Embryonic facial prominence (tissue), 1 donor: Measurements from ENCODE around the gene INPPL1.

Experiments used
- DNase-seq: peaks from one replicate; pipeline ENCODE4 v3.0.0-alpha.2; 2016; ENCODE audit errors: extremely low spot score

The INPPL1 gene

GRCh38 chr11:72218251-72218745 lies 6.3 kb upstream of the INPPL1 start:
- DNase-seq: no peak

- no peak for DNase-seq
Measured at GRCh38 chr11:72220696-72221363, 3.7 kb upstream of the INPPL1 start.

GRCh38 chr11:72221386-72222075 lies 3.0 kb upstream of the INPPL1 start:
- no peak for DNase-seq

- no peak for DNase-seq
Measured at GRCh38 chr11:72222106-72222891, 2.3 kb upstream of the INPPL1 start.

GRCh38 chr11:72222907-72223614 lies 1.5 kb upstream of the INPPL1 start:
- peak; percentile 89 for DNase-seq

- DNase-seq: peak; percentile 53
Measured at GRCh38 chr11:72223615-72224563, 678 bp upstream of the INPPL1 start.

GRCh38 chr11:72225411-72225951 lies 914 bp downstream of the INPPL1 start:
- DNase-seq: no peak

- no peak for DNase-seq
Measured at GRCh38 chr11:72226701-72227100, 2.1 kb downstream of the INPPL1 start.

GRCh38 chr11:72227316-72228228 lies 3.0 kb downstream of the INPPL1 start:
- no peak for DNase-seq

GRCh38 chr11:72228229-72228843 lies 3.8 kb downstream of the INPPL1 start:
- DNase-seq: no peak

GRCh38 chr11:72228844-72229231 lies 4.3 kb downstream of the INPPL1 start:
- DNase-seq: no peak

- no peak for DNase-seq
Measured at GRCh38 chr11:72229336-72229924, 4.9 kb downstream of the INPPL1 start.

- no peak for DNase-seq
Measured at GRCh38 chr11:72229925-72230763, 5.6 kb downstream of the INPPL1 start.

GRCh38 chr11:72230764-72231365 lies 6.3 kb downstream of the INPPL1 start:
- DNase-seq: no peak

- DNase-seq: no peak
Measured at GRCh38 chr11:72231396-72232259, 7.1 kb downstream of the INPPL1 start.
